Measurements from ENCODE around the gene GALNT9.

Gene GALNT9

DNA sequence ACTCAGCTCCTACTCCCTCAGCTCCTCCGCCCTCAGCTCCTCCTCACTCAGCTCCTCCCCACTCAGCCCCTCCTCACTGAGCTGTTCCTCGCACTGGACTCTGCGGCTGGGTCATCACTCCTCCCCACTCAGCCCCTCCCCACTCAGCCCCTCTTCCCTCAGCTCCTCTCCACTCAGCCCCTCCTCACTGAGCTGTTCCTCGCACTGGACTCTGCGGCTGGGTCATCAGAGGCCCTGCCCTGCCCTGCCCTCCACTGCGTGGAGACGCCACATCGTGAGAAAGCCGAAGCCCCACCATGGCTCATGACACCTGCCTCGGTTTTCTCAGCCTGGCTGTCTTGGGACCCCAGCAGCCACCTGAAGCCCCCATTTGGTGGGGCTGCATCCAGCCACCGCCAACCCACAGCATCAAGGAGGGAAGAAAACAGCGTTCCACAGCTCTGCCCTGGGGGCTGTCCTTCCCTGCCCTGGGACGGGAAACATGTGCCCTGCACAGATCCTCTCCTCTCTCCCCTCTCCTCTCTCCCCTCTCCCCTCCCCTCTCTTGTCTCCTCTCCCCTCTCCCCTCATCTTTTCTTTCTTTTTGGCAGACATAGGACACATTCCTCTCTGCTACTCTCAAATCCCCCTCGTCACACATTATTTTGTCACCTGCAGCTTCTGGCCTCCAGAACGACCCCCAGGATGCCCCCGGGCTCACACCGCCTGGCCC lies 167.4 kb downstream of the GALNT9 start:
- no peak for DNase-seq (ENCODE audit: low read depth in 2 of 3, low spot score in 1 of 3)

DNA sequence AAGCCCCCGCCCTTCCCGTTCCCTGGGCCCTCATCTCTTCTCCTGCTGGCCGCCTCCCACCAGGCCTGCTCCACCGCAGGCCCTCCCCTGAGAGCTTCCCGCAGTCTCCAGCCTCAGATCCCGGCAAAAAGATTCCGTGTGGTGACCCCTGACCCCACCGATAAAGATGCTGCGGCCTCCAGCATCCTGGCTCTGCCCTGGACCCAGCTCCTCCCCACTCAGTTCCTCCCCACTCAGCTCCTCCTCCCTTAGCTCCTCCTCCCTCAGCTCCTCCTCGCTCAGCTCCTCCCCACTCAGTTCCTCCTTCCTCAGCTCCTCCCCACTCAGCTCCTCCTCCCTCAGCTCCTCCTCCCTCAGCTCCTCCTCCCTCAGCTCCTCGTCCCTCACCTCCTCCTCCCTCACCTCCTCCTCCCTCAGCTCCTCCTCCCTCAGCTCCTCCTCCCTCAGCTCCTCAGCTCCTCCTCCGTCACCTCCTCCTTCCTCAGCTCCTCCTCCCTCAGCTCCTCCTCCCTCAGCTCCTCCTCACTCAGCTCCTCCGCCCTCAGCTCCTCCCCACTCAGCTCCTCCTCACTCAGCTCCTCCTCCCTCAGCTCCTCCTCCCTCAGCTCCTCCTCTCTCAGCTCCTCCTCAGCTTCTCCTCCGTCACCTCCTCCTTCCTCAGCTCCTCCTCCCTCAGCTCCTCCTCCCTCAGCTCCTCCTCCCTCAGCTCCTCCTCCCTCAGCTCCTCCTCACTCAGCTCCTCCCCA lies 168.2 kb downstream of the GALNT9 start:
- no peak for DNase-seq (ENCODE audit: low read depth in 2 of 3, low spot score in 1 of 3)

DNA sequence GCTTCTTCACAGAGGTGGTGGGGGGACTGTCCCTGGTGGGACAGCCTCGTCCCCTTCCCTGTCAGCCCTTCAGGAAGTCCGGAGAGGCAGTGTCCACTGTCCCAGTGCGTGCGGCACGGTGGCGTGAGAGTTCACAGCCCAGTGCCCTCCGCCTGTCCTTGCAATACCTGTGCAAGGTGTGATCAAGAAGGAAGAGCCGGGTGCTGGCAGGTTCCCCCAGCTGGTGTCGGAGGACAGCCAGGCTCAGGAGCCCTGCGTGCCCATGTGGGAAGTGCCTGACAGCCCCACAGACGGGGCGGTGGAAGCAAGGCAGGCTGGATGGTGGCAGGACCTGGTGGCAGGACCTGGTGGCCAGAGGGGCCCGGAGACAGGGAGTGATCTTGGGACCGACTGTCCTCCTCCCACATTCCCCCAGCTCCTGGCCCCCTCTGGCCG lies 168.8 kb downstream of the GALNT9 start:
- no peak for DNase-seq (ENCODE audit: low read depth in 2 of 3, low spot score in 1 of 3)

DNA sequence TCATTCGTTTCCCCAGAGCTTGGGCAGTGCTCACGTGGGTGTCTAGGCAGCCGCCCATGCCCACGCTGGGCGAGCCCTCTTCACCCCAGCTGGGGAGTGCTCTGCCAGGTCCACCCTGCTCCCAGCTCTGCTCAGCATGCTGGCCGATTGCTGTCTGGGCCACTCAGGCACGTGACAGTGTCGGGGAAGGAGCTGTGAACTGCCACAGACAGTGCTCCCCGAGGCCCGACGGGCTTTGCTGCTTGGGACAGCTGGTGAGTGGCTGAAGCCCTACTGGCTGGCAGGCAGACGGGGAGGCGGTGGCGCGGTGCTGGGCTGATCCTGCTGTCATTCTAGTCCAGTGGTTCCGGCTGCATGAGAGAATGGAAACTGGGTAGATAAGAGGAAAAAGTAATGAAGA lies 169.4 kb downstream of the GALNT9 start:
- DNase-seq (ENCODE audit: low read depth in 2 of 3, low spot score in 1 of 3): no peak

DNA sequence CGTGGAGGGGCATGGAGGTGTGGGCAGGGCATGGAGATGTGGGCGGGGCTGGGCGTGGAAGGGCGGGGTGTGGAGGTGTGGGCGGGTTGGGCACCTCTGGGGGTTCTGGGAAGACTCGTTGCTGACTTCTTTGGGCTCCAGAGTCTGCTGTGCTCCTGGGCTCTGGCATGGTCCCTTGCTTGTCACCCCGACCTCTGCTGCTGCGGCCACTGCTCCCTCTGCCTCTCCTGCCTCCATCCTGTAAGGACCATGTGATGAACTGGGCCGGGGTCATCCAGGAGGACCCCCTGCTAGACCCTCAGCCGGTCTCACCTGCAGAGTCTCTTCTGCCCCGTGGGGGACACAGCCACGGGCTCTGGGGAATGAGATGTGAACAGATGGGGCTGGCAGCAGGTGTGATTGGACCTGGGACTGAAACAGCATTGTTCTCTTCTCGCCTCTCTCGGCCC lies 169.8 kb downstream of the GALNT9 start:
- no peak for DNase-seq (ENCODE audit: low read depth in 2 of 3, low spot score in 1 of 3)

DNA sequence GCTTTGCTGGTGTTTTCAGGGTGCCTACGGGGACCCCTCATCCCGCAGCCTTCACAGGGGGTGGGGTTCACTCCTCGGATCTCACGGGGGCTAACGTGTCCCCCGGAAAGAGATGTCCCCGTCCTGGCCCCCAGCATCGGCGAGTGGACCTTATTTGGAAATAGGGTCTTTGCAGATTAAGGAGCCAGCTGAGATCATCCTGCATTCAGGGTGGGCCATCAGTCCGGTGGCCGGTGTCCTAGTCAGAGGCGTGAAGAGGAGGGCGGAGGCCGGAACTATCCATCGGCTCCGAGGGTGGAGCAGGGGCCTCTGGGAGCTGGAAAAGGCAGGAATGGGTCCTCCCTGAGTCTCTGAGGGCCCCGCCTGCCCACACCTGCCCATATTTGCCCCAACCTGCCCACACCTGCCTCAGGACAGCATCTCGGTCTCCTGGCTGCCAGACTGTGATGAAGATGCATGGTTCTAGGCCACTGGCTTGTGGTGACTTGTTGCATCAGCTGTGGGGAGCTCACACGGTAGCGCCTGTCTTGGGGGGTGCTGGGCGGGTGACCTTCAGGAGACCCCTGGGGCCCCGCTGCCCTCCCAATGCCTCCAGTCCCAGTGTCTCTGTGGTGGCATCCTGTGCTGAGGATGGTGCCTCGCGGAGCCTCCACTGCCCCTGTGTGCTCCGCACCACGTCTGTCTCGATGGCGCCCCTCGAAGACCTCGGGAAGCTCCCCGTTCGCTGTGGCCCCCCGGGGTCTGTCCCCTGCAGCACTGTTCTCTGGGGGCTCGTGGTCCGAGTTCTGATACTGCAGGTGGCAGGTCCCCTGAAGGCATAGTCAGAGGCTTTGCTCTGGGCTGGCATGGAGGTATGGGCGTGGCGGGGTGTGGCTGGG lies 170.5 kb downstream of the GALNT9 start:
- DNase-seq (ENCODE audit: low read depth in 2 of 3, low spot score in 1 of 3): no peak

DNA sequence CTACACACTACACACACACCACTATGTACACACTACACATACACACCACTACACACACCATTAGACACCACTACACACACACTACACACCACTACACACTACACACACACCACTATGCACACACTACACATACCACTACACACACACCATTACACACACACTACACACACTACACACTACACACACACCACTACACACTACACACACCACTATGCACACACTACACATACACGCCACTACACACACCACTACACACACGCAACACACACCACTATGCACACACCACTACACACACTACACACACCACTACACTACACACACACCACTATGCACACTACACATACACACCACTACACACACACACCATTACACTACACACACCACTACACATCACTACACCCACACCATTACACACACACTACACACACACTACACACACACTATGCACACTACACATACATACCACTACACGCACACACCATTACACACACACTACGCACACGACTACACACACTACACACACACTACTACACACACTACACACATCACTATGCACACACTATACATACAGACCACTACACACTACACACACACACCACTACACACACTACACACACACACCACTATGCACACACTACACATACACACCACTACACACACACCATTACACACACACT lies 171.5 kb downstream of the GALNT9 start:
- DNase-seq (ENCODE audit: low read depth in 2 of 3, low spot score in 1 of 3): no peak

DNA sequence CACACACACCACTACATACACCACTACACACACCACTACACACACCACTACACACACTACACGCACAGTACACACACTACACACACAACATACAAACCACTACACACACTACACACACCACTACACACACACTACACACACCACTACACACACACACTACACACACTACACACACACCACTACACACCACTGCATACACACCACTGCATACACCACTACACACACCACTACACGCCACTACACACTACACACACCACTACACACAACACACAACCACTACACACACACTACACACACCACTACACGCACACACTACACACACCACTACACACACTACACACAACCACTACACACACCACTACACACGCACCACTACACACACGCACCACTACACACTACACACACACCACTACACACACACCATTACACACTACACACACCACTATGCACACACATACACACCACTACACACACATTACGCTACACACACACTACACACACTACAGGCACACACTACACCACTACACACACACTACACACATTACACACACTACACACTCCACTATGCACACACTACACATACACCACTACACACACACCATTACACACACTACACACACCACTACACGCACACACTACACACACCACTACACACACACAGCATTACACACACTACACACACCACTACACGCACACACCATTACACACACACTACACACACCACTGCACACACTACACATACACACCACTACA lies 172.6 kb downstream of the GALNT9 start:
- DNase-seq (ENCODE audit: low read depth in 2 of 3, low spot score in 1 of 3): no peak

DNA sequence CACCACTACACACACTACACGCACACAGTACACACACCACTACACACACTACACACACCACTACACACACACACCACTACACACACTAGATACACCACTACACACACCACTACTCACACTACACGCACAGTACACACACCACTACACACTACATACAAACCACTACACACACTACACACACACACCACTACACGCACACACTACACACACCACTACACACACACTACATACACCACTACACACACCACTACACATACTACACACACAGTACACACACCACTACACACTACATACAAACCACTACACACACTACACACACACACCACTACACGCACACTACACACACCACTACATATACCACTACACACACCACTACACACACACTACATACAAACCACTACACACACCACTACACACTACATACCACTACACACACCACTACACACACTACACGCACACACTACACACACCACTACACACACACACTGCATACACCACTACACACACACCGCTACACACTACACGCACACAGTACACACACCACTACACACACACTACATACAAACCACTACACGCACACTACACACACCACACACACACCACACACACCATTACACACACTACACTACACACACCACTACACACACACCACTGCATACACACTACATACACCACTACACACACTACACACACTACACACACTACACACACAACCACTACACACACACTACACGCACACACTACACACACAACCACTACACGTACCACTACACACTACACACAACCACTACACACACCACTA lies 173.4 kb downstream of the GALNT9 start:
- no peak for DNase-seq (ENCODE audit: low read depth in 2 of 3, low spot score in 1 of 3)

DNA sequence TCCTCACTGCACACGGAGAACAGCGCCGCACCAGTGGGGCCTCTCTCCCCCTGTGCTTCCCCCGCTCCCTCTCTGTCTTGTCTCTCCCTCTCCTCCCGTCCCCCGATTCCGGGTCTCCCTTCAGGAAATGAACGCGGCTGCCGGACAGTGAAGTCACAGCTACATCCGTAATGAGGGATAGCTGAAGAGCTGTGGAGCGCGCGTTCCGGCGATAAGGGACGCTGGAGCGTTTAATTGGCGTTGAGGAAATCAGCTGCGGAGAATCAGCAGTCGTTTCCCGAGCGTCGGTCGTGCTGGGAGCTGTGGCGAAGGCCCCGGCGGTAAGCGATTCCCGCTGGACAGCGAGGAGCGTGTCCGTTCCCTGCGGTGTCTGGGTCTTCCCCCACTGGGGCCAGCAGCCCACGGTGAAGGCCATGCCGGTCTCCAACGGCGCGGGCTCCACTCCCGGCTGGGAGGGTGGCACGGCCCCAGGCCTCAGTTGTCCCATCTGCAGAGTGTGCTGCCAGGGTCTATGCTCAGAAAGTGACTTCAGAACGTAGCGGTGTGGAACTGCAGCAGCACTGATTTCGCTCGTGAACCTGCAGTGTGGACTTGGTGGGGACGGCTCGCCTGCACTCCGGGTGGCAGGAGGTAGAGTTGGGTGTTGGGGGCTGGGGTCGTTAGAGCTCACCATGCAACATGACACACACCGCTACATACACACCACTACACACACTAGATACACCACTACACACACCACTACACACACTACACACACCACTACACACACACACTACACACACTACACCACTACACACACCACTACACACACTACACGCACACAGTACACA lies 174.2 kb downstream of the GALNT9 start:
- DNase-seq (ENCODE audit: low read depth in 2 of 3, low spot score in 1 of 3): no peak

DNA sequence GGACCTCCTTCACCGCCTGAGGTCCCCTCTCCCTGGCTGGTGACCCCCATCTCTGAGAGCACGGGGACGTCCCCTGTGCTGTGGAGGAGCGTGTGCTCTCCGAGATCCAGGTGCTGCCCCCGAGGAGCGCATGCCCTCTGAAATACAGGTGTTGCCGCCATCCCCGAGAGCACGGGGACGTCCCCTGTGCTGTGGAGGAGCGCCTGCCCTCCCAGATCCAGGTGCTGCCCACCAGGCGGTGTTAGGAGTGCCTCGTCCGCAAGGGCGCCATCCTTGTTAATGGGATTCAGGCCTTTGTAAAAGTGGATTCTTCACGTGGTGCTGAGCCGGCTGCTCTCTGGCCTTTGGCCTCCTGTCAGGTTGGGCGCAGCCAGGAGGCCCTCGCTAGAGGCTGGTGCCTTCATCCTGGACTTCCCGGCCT lies 175.0 kb downstream of the GALNT9 start:
- DNase-seq (ENCODE audit: low read depth in 2 of 3, low spot score in 1 of 3): no peak

DNA sequence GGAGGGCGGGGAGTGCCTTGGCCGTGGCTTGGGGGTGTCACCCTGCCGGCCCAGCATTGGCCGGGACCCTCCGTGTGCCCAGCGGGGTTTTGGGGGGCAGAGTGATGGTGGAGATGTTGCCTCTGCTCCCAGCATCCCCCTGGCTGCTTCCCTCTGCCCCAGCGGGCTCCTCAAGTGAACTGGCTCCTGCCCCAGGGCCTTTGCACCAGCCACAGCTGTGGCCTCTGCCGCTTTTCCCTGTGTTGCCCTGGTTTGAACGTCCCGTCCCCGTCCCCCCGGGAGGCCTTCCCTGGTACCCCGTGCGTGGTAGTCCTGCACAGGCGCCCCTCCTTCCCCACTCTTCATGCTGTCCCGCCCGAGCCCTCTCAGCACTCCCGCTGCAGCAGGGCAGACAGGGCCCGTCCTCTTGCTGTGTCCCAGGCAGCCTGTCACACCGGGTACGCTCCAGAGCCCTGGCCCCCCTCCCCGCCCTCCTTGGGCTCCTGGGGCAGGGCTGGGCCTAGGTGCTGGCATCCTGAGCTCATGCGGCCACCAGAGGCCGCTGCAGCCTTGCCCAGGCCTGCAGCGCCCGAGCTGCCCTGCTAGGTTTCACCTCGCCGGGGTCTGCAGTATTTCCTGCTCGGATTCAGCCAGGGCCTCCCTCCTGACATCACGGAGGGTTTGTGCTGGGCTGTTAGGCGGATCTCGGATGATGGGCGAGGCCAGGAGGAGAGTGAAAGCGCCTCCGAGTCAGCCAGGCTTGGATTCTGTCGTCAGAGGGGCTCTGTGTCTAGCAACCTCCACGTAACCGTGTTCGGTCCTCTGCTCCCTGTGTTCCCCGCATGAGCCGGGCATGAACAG lies 175.7 kb downstream of the GALNT9 start:
- peak; percentile 43 to 52 (median 48) for DNase-seq (ENCODE audit: low read depth in 2 of 3, low spot score in 1 of 3)

DNA sequence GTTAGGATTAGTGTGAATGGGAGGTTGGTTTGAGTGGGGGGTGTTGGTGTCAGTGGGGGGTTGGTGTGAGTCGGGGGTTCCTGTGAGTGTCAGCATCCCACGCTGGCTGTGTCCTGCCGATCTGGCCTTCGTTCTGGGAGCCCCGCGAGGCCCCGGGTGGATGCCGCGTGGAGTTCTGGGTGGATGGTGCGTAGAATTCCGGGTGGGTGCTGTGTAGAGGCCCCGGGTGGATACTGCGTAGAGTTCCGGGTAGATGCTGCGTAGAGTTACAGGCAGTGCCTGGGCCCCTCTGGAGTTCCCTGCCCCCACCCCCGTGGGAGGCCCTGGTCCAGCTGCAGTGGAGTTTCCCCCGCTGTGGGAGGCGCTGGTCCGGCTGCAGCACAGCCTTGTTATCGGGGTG lies 176.4 kb downstream of the GALNT9 start:
- DNase-seq (ENCODE audit: low read depth in 2 of 3, low spot score in 1 of 3): no peak

DNA sequence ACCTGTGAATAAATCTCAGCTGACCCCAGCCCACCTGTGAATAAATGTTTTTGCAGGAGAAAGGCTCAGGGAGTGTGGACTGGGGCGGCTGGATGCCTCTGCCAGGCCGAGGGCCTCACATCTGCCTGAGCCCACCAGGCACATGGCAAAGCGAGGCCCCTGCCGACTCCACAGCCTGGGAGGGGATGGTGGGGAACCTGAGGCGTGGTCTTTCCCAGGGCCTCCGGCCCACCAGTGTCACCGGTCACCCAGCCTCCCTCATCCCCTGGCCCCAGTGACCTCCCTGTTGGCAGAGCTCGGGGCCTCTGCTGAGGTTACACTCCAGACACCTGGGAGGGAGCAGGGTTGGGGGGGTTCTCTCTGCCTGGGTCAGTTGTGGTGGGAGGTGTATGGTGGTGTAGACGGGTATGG lies 177.0 kb downstream of the GALNT9 start:
- no peak for DNase-seq (ENCODE audit: low read depth in 2 of 3, low spot score in 1 of 3)

DNA sequence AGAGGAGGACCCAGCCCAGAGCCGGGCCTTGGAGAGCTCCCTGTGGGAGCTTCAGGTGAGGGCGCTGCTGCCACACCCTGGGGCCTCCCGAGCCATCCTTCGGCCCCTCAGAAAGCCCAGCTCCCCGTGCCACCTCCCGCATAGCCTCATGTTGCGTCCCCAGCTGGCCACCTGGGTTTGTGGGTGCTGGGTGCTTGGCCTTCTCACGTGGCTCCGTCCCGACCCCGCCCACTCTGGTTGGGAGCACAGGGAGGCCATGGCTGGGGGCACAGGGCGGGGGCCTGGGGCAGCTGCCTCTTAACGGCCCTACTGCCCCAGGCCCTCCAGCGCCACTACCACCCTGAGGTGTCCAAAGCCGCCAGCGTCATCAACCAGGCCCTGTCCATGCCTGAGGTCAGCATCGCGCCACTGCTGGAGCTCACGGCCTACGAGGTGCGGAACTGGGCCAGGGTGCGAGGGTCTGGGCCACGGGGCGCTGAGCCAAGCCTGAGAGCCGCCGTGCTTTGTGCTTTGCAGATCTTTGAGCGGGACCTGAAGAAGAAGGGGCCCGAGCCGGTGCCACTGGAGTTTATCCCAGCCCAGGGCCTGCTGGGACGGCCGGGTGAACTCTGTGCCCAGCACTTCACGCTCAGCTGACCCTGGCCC lies 177.5 kb downstream of the GALNT9 start:
- no peak for DNase-seq (ENCODE audit: low read depth in 2 of 3, low spot score in 1 of 3)

DNA sequence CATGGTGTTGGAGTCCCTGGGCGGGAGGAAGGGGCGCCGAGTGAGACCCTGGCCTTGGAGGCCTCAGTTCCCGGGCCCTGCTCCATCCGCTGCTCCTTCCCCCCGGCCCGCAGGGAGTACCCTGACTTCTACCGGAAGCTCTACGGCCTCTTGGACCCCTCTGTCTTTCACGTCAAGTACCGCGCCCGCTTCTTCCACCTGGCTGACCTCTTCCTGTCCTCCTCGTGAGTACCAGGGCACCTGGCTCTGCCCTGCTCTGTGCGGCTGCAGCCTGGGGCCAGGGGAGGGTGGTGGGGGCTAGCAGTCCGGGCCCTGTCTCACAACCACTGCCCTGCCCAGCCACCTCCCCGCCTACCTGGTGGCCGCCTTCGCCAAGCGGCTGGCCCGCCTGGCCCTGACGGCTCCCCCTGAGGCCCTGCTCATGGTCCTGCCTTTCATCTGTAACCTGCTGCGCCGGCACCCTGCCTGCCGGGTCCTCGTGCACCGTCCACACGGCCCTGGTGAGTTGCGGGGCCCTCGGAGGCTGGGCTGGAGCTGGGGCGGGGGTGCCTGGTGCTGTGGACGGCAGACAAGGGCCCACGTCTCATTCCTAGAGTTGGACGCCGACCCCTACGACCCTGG lies 178.1 kb downstream of the GALNT9 start:
- no peak for DNase-seq (ENCODE audit: low read depth in 2 of 3, low spot score in 1 of 3)

DNA sequence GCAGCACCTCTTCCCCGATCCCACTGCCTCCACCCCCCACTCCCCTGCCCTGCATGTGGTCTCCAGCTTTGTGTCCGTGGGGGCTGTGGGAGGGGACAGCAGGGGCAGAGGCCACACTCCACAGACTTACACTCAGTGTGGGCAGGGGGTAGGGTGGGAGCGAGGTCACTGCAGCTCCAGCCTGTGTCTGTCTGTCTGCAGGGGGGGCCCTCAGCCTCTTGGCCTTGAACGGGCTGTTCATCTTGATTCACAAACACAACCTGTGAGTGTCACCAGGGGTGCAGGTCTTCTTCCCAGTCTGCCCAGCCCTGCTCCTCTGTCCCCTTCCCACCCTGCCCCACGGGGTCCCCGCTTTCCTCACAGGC lies 178.6 kb downstream of the GALNT9 start:
- DNase-seq (ENCODE audit: low read depth in 2 of 3, low spot score in 1 of 3): no peak

All from stimulated activated CD4-positive, alpha-beta T cell treated with anti-CD3 and anti-CD28 coated beads, Interleukin-12 subunit alpha, Interleukin-12 subunit beta, amount 100 ng/mL, for 48 hours (primary cell).